Measurements from ENCODE around the gene ALDH3A1.

ALDH3A1 gene

GRCh38 chr17:19740933-19741332 is 7.2 kb downstream of the ALDH3A1 start:
- DNase-seq = no peak

- DNase-seq = no peak
Observed at GRCh38 chr17:19739241-19740201, 8.6 kb downstream of the ALDH3A1 start.

- no peak for DNase-seq
Observed at GRCh38 chr17:19738757-19739156, 9.3 kb downstream of the ALDH3A1 start.

GRCh38 chr17:19738073-19738449 is 10.0 kb downstream of the ALDH3A1 start:
- DNase-seq = no peak

- DNase-seq = no peak
Observed at GRCh38 chr17:19737305-19738072, 10.6 kb downstream of the ALDH3A1 start.

- DNase-seq = no peak
Observed at GRCh38 chr17:19736071-19736470, 12.0 kb downstream of the ALDH3A1 start.

- DNase-seq = no peak
Observed at GRCh38 chr17:19733953-19734526, 14.1 kb downstream of the ALDH3A1 start.

- DNase-seq = no peak
Observed at GRCh38 chr17:19731626-19732025, 16.5 kb downstream of the ALDH3A1 start.

- DNase-seq = no peak
Observed at GRCh38 chr17:19730843-19731242, 17.3 kb downstream of the ALDH3A1 start.

- DNase-seq = no peak
Observed at GRCh38 chr17:19729900-19730299, 18.2 kb downstream of the ALDH3A1 start.

- peak; percentile 11 for DNase-seq
Observed at GRCh38 chr17:19728084-19728495, 20.0 kb downstream of the ALDH3A1 start.

GRCh38 chr17:19727501-19728078 is 20.5 kb downstream of the ALDH3A1 start:
- no peak for DNase-seq

GRCh38 chr17:19726631-19727376 is 21.3 kb downstream of the ALDH3A1 start:
- DNase-seq = no peak

GRCh38 chr17:19725486-19725885 is 22.6 kb downstream of the ALDH3A1 start:
- DNase-seq = no peak

GRCh38 chr17:19724501-19725420 is 23.3 kb downstream of the ALDH3A1 start:
- DNase-seq = no peak

- no peak for DNase-seq
Observed at GRCh38 chr17:19723964-19724363, 24.1 kb downstream of the ALDH3A1 start.

- DNase-seq = no peak
Observed at GRCh38 chr17:19720631-19721426, 27.3 kb downstream of the ALDH3A1 start.

- DNase-seq = no peak
Observed at GRCh38 chr17:19720210-19720475, 28.0 kb downstream of the ALDH3A1 start.

- no peak for DNase-seq
Observed at GRCh38 chr17:19719355-19720209, 28.5 kb downstream of the ALDH3A1 start.

Data from DMS 273 treated with DMSO at 0.1 percent for 48 hours (cell line).